UCSD-AML1 (cell line): ENCODE results near the gene FALEC.

Experiments used
- DNase-seq: peaks from one replicate; lab custom pipeline; 2025; ENCODE audit not compliant: unreplicated experiment; lab: John Stamatoyannopoulos, UW

FALEC gene

GRCh38 chr1:150515328-150516049 lies at the start of gene FALEC:
Gene FALEC (plus strand): TSS chr1:150515752.
- DNase-seq = peak; percentile 96

- DNase-seq = no peak
Measured at GRCh38 chr1:150466964-150467363, 48.6 kb upstream of the FALEC start.

GRCh38 chr1:150469291-150469690 lies 46.3 kb upstream of the FALEC start:
- DNase-seq = no peak

DNA sequence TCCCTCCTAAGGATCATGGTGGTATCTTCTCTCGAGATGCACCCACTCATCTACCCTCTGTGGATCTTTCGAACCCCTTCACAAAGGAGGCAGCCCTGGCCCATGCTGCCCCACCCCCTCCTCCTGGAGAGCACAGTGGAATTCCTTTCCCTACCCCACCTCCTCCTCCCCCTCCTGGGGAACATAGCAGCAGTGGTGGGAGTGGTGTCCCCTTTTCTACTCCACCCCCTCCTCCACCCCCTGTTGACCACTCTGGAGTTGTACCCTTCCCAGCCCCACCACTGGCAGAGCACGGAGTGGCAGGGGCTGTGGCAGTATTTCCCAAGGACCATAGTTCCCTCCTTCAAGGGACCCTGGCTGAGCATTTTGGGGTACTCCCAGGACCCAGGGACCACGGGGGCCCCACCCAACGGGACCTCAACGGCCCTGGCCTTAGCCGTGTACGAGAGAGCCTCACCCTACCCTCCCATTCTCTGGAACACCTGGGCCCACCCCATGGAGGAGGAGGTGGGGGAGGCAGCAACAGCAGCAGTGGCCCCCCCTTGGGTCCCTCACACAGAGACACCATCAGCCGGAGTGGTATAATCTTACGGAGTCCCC lies 42.9 kb upstream of the FALEC start:
- DNase-seq = no peak

DNA sequence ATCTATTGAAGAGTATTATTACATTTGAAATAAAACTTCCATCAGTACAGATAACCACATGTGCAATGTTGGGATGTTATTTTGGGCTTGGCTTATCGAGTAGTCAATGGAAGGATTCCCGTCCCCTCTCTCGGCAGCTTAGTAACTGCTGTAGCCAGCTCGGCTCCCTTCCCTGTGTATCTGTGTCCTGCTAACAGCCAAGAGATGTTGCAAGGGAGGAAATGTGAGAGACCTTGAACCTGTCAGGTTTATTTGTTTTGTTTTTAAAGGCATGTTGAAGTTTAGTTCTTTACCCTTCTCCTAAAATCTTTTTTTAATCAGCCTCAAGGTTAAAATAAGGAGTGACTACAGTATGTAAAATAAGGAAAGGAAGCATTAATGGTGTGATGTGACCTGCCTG lies 41.9 kb upstream of the FALEC start:
- no peak for DNase-seq

- DNase-seq = no peak
Measured at GRCh38 chr1:150474869-150475268, 40.7 kb upstream of the FALEC start.

DNA sequence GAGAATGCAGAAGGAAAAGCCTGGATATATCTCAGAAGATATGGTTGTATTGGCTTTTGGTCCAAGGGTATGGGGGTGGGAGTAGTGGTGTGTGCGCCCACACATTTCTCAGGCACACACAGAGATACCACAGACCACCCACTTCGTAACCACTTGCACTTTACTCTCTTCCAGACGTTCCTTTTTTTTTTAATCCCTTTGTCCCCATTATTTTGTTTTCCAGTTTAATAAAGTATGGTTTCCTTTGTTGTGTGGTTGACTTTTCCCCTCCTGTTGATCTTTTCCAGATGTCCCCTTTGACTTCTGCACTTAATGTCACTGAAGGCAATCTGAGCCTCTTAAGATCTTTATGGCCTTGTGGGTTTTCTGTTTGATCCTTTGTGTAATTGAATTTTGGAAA lies 38.8 kb upstream of the FALEC start:
- DNase-seq = no peak

DNA sequence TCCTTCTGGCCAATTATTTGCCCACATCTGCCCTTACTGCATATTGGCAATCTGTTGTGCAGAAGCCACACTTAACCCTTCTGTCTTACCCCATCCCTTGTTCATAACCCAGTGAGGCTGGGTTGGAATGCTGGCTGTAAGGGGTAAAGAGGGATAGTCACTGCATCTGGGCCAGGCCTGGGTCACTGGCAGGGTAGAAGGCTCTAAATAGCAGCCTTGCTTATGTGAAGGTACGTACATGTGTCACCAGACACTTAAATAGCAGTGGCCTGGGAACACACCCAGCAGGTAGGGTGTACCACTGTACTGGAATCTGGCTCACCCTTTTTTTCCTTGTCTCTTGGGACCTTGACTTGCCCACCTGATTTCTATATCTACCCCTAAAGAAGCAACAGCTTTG lies 38.2 kb upstream of the FALEC start:
- DNase-seq = peak; percentile 11

GRCh38 chr1:150477733-150478132 lies 37.8 kb upstream of the FALEC start:
- DNase-seq = no peak

- no peak for DNase-seq
Measured at GRCh38 chr1:150479370-150479769, 36.2 kb upstream of the FALEC start.

DNA sequence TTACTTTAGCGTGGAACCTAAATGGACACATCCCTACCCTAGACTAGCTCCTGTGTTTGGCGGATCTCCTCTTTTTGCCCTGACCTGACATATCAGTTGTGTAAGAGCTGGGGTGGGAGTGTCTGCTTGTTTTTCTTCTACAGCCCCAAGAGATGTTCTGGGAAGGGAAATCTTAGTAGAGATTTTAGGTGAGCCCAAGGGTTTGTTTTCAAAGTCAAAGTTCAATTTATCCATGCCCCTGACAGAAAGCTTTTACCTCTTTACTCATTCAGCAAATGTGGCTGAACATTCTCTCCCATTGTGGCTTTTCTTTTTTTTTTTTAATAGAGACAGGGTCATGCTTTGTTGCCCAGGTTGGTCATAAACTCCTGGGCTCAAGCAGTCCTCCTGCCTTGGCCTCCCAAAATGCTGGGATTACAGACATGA lies 35.6 kb upstream of the FALEC start:
- DNase-seq = no peak

GRCh38 chr1:150484431-150484830 lies 31.1 kb upstream of the FALEC start:
- no peak for DNase-seq

GRCh38 chr1:150484861-150485260 lies 30.7 kb upstream of the FALEC start:
- DNase-seq = peak; percentile 12

DNA sequence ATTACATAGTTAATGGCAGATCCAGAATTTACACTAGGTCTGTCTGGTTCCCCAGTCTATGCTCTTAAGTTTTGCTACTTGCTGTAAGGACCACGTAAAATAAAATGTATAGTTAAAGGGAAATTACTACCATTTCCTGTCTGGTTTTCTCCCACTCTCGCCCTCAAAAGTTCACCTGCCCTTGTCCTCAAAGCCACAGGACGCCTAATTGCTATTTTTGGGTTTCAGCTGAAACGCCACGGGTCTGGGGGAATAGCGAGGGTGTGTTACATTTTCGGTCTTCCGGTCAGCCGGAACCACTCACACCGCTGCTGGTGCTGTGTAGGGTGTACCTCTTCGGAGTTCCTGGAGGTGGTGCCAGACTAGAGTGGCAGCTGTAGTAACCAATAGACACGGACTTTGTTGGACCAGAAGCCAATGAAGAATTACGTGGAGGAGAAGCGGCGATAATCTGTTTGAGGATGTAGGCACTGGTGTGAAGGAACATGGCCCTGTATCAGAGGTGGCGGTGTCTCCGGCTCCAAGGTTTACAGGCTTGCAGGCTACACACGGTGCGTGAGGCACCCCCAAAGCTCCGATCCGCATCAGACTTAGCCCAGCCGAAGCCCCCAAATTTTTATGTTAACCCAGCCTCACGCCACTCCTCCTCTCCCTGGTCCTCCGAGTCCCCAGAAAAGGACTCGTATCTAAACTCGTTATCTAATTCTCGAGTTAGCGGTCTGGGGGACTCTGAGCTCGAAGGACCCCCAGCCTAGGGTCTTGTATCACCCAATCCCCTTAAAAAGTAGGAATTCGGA lies 28.4 kb upstream of the FALEC start, which contains the start of gene TARS2:
Gene TARS2, plus strand, starts transcription at position 454 of the 797 bp plus-strand sequence. Its CDS starts 32 bp downstream, at position 486.
- DNase-seq = peak; percentile 93

DNA sequence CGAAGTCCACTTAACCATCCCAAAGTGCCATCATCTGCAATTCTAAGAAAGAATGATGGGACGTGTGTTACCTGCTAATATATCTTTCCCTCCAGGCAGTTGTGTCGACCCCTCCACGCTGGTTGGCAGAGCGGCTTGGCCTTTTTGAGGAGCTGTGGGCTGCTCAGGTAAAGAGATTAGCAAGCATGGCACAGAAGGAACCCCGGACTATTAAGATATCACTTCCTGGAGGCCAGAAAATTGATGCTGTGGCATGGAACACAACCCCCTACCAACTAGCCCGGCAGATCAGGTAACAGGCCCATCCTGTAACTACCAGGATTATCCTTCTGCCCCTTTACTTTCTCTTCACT lies 27.8 kb upstream of the FALEC start:
- DNase-seq = no peak

DNA sequence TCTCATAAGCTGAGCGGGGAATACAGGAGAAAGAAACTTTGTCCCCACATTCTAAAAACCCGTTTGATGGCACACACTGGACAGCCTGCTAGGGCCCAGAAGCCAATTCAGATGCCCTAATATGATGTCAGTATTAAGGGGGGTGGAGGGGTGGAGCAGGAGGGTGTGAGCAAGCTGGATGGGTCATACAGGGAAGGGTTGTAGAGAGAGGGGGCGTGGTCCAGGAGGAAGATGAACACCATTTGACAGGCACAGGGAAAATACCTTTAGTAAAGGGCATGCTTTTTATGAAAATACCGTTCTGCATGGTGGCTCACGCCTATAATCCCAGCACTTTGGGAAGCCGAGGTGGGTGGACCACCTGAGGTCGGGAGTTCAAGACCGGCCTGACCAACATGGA lies 22.4 kb upstream of the FALEC start:
- no peak for DNase-seq

- DNase-seq = no peak
Measured at GRCh38 chr1:150498342-150498741, 17.2 kb upstream of the FALEC start.

DNA sequence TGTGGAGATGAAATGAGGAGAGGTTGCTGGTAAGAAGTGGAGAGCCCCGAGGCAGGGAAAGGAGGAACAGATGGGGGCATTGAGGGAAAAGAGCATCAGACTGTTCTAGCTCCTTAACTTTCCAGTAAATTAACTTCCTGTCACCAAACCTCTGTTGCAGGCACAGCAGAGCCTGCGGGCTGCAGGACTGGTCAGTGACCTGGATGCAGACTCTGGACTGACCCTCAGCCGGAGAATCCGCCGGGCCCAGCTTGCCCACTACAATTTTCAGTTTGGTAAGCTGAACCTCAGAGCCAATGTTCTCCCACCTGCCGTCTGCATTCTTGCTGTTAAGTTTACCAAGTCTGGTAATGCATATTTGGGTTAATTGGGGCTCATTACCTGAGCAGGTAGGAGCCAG lies 10.1 kb upstream of the FALEC start:
- no peak for DNase-seq

GRCh38 chr1:150507912-150508864 lies 7.4 kb upstream of the FALEC start, which contains the start of gene ECM1:
Gene ECM1 (plus strand): TSS chr1:150508109. CDS start chr1:150508210, 101 bp downstream.
- DNase-seq = peak; percentile 19

DNA sequence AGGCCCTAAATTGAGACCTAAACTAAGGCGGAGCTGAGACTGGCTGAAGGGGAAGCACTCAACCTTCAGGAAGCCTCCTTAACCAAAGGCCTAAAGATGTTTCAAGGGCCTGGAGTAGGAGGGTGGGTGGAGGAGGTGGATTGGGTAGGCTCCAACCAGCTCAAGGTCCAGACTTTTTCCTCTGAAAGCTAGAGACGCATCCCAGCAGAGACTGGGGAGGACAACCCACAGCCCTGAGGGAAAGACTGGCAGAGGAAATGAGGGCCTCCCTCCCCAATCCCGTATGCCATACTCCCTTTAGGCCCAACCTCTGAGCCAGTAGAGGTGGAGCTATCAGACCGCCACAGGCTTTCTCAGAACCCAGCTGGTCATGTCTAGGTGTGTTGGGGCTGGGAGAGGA lies 6.6 kb upstream of the FALEC start:
- peak; percentile 32 for DNase-seq

GRCh38 chr1:150511551-150511950 lies 4.0 kb upstream of the FALEC start:
- no peak for DNase-seq
